HG02642 (cell line): ENCODE measurements around the gene FAM118B.

Source experiments
- ATAC-seq: cut with Tn5 transposase; IDR thresholded peaks from one replicate; pipeline ENCODE4 v1.9.1; 2021; ENCODE audit warnings: mild to moderate bottlenecking; ENCODE audit not compliant: unreplicated experiment, poor library complexity

Gene FAM118B

GRCh38 chr11:126186025-126186698, 25.4 kb upstream of the FAM118B start:
- ATAC-seq, result no peak

GRCh38 chr11:126186708-126187529, 24.7 kb upstream of the FAM118B start:
- no peak for ATAC-seq

- peak; percentile 72 for ATAC-seq
Observed at GRCh38 chr11:126188332-126189108, 23.1 kb upstream of the FAM118B start.

- ATAC-seq, result no peak
Observed at GRCh38 chr11:126189109-126189929, 22.3 kb upstream of the FAM118B start.

GRCh38 chr11:126190792-126191191, 20.8 kb upstream of the FAM118B start:
- ATAC-seq, result no peak

GRCh38 chr11:126191379-126192073, 20.1 kb upstream of the FAM118B start:
- no peak for ATAC-seq

- no peak for ATAC-seq
Observed at GRCh38 chr11:126192361-126192760, 19.2 kb upstream of the FAM118B start.

- ATAC-seq, result no peak
Observed at GRCh38 chr11:126193038-126193478, 18.5 kb upstream of the FAM118B start.

- ATAC-seq, result no peak
Observed at GRCh38 chr11:126194121-126194543, 17.4 kb upstream of the FAM118B start.

GRCh38 chr11:126195119-126195518, 16.5 kb upstream of the FAM118B start:
- ATAC-seq, result no peak

GRCh38 chr11:126197277-126197939, 14.2 kb upstream of the FAM118B start:
- no peak for ATAC-seq

- no peak for ATAC-seq
Observed at GRCh38 chr11:126198648-126199047, 12.9 kb upstream of the FAM118B start.

GRCh38 chr11:126202646-126203359, 8.8 kb upstream of the FAM118B start:
- ATAC-seq, result no peak

- no peak for ATAC-seq
Observed at GRCh38 chr11:126205359-126205758, 6.2 kb upstream of the FAM118B start.

GRCh38 chr11:126207896-126208295, 3.7 kb upstream of the FAM118B start:
- ATAC-seq, result no peak

- ATAC-seq, result peak; percentile 0
Observed at GRCh38 chr11:126210871-126211235, 729 bp upstream of the FAM118B start.

- no peak for ATAC-seq
Observed at GRCh38 chr11:126212089-126212660, 593 bp downstream of the FAM118B start.

- ATAC-seq, result no peak
Observed at GRCh38 chr11:126214441-126214840, 2.9 kb downstream of the FAM118B start.
